Measurements from ENCODE around the gene SIL1. TPM values are rescaled to one million over a fixed set of nuclear protein-coding genes. Genes with fewer than 3 reads are reported as not detected.

SIL1 gene
- total and polyA plus RNA-seq, 2 of the 8 experiments (the other 6 are each of a cell fraction or from before 2014, with no cell fraction given), result 8.3 to 12.8 TPM

DNA sequence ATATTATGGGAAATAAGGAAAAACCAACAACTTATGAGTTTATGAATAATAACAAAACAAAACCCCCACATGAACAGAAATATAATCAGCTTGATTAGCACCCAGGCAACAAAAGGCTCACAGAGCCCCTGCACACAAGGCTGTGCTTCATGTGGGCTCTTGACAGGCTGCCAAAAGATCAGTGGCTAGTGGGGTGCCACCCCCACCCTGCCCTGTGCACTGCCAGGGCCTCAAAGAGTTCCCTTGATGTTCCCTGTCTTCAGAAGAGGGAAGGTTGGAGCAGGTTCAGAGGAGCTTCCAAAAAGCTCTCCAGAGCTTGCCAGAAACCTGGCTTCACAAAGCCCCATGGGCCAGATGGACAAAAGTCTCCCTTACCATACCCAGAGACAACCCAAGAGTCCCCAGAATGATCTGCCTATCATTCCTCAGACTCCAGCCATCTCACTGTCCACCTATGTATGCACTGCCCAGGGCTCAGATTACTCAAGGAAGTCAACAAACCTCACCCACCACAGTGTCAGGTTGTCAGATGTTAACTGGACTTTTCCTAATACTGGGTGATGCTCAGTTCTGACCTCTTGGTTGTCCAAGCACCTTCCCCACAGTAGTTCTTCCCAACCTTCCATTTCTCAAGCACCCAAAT, 87.5 kb downstream of the SIL1 start:
- TF ChIP-seq CTCF (IDR thresholded peaks at IDR 0.05; ENCODE audit: control extremely low read depth in 1 of 3, insufficient read depth in 1 of 3, low read depth in 1 of 3, low read length in 3 of 3) (no peak), CHD2 (IDR thresholded peaks at IDR 0.05; ENCODE audit: low read length) (no peak), RXRA (IDR thresholded peaks at IDR 0.05; ENCODE audit: insufficient read depth, low read depth, low read length) (no peak), BRCA1 (IDR thresholded peaks at IDR 0.05; ENCODE audit: low read depth, low read length) (no peak), BACH1 (IDR thresholded peaks at IDR 0.05; ENCODE audit: low read length) (no peak), HDAC6 (IDR thresholded peaks at IDR 0.05; ENCODE audit: low read depth, low read length) (no peak), RBBP5 (IDR thresholded peaks at IDR 0.05; ENCODE audit: borderline replicate concordance, low read depth, low read length) (no peak), CTBP2 (IDR thresholded peaks at IDR 0.05; ENCODE audit: borderline replicate concordance, insufficient read depth, insufficient read length, low read length) (no peak), MAFK (IDR thresholded peaks at IDR 0.05; ENCODE audit: low read depth, low read length) (no peak), SP2 (IDR thresholded peaks at IDR 0.05; ENCODE audit: low read length) (no peak), EP300 (IDR thresholded peaks at IDR 0.05; ENCODE audit: borderline replicate concordance in 1 of 2, low read depth in 2 of 2, low read length in 2 of 2) (no peak), CEBPB (IDR thresholded peaks at IDR 0.05; ENCODE audit: low read depth, low read length) (no peak)
- FAIRE-seq, result no peak
- H3K18ac ChIP-seq (ENCODE audit: extremely low read depth, low read length), result no peak overlapping the region
- H2BK120ac ChIP-seq (replicated peaks; ENCODE audit: low read depth, low read length), result no peak overlapping the region
- no peak overlapping the region for H3K56ac ChIP-seq (replicated peaks; ENCODE audit: insufficient read length, low read depth, low read length)
- ChIA-PET POLR2A (ENCODE audit: partially characterized antibody) (no interaction called here), CTCF (ENCODE audit: partially characterized antibody) (interaction anchor here (0.9 kb wide), 1 partner anchor 72 kb away, joined by 3 read pairs; no protein-coding TSS in a partner anchor)
- H3K9ac ChIP-seq (replicated peaks in 1 of 4; ENCODE audit: extremely low read depth in 1 of 4, low read depth in 3 of 4, low read length in 3 of 4), result no peak overlapping the region
- no peaks in the 10 kb centered on the region for H3K36me3 ChIP-seq (ENCODE audit: control insufficient read depth in 2 of 4, insufficient read depth in 4 of 4, low read length in 3 of 4)
- no peaks in the 10 kb centered on the region; a peak in 2 of 7 replicates for H3K4me1 ChIP-seq (replicated peaks in 1 of 4; ENCODE audit: control insufficient read depth in 3 of 4, insufficient read depth in 4 of 4, low read length in 3 of 4)
- DNase-seq (ENCODE audit: low read depth in 1 of 2, low spot score in 2 of 2), result no peak
- no peaks in the 10 kb centered on the region for H3K27me3 ChIP-seq (replicated peaks in 1 of 4; ENCODE audit: control insufficient read depth in 3 of 4, extremely low read depth in 1 of 4, insufficient read depth in 3 of 4, low read length in 3 of 4)
- H2AK5ac ChIP-seq (ENCODE audit: low read depth, low read length), result no peak overlapping the region
- H3K23ac ChIP-seq (ENCODE audit: insufficient read length), result no peak overlapping the region
- H3K9me3 ChIP-seq (ENCODE audit: insufficient read depth in 2 of 2, low read depth in 1 of 2, low read length in 1 of 2), result peaks cover 0 to 10% of the 10 kb centered on the region in 2 experiments; a peak in 1 of 4 replicates
- no peaks in the 10 kb centered on the region for H3K23me2 ChIP-seq (ENCODE audit: low read depth, low read length)
- H4K8ac ChIP-seq (ENCODE audit: extremely low read depth, insufficient read depth, low read length), result no peak overlapping the region
- H2BK12ac ChIP-seq (ENCODE audit: low read depth, low read length), result no peak overlapping the region
- no peak overlapping the region for H3K4me3 ChIP-seq (ENCODE audit: extremely low read depth in 1 of 4, insufficient read depth in 2 of 4, low read depth in 3 of 4, low read length in 4 of 4)
- no peaks in the 10 kb centered on the region for H4K20me1 ChIP-seq (replicated peaks in 1 of 2; ENCODE audit: control insufficient read depth in 1 of 2, insufficient read depth in 2 of 2, low read length in 2 of 2)
- no peak overlapping the region for H3K14ac ChIP-seq (ENCODE audit: insufficient read length)
- H3K79me2 ChIP-seq (ENCODE audit: control insufficient read depth in 1 of 2, insufficient read depth in 2 of 2, low read length in 2 of 2), result no peaks in the 10 kb centered on the region
- H4K91ac ChIP-seq (replicated peaks; ENCODE audit: insufficient read length, low read length), result no peak overlapping the region
- H3K4me2 ChIP-seq (ENCODE audit: insufficient read depth in 1 of 2, low read depth in 2 of 2, low read length in 2 of 2), result no peak overlapping the region
- no peak overlapping the region for H2BK15ac ChIP-seq (ENCODE audit: low read length)
- no peak overlapping the region for H2BK5ac ChIP-seq (ENCODE audit: low read depth, low read length)
- no peak overlapping the region for H3K27ac ChIP-seq (ENCODE audit: low read depth, low read length)
- no peak overlapping the region for H3K4ac ChIP-seq (replicated peaks; ENCODE audit: insufficient read length, low read depth, low read length)
- no peak overlapping the region for H2AFZ ChIP-seq (ENCODE audit: low read length)
- no peaks in the 10 kb centered on the region for H3K79me1 ChIP-seq (ENCODE audit: low read depth, low read length)
- no peak overlapping the region for H2BK20ac ChIP-seq (ENCODE audit: low read length)
- H4K5ac ChIP-seq (ENCODE audit: insufficient read length, low read depth, low read length), result no peak overlapping the region
